ENCODE data around the gene S1PR3. TPM values are rescaled to one million over a fixed set of nuclear protein-coding genes. Genes with fewer than 3 reads are reported as not detected.

The S1PR3 gene
- total RNA-seq, 1 donor from 2014 or later = 37.9 TPM

DNA sequence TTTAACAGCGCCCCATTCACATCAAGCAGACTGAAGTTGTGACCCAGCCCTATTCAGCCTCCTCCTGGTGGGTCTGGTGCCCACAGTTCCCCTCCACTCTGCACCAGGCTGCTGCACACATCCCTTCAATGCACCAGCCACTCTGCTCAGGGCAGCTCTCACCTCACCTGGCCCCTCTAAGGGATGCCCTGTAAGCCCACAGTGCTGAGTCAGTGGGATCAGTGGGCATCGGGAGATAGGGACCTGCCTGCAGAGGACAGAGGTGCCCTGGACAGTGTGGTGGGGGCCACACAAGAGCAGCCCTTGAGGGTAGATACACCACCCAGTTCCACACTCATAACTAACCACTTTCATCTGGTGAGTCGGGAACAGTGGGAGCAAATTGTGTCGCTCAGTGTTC, 38.3 kb upstream of the S1PR3 start:
- H3K36me3 Mint-ChIP-seq = no peaks in the 10 kb centered on the region
- H3K4me1 Mint-ChIP-seq (ENCODE audit: unreplicated experiment) = peaks cover 42% of the 10 kb centered on the region
- TF ChIP-seq, protein P1, sequence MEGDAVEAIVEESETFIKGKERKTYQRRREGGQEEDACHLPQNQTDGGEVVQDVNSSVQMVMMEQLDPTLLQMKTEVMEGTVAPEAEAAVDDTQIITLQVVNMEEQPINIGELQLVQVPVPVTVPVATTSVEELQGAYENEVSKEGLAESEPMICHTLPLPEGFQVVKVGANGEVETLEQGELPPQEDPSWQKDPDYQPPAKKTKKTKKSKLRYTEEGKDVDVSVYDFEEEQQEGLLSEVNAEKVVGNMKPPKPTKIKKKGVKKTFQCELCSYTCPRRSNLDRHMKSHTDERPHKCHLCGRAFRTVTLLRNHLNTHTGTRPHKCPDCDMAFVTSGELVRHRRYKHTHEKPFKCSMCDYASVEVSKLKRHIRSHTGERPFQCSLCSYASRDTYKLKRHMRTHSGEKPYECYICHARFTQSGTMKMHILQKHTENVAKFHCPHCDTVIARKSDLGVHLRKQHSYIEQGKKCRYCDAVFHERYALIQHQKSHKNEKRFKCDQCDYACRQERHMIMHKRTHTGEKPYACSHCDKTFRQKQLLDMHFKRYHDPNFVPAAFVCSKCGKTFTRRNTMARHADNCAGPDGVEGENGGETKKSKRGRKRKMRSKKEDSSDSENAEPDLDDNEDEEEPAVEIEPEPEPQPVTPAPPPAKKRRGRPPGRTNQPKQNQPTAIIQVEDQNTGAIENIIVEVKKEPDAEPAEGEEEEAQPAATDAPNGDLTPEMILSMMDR (conservative IDR thresholded peaks at IDR 0.05) = no peak
- no peaks in the 10 kb centered on the region for H3K9me3 Mint-ChIP-seq
- no peak for DNase-seq (ENCODE audit: extremely low spot score, unreplicated experiment)
- no peaks in the 10 kb centered on the region for H3K27me3 Mint-ChIP-seq
- no peak overlapping the region for H3K4me3 Mint-ChIP-seq
- H3K27ac Mint-ChIP-seq = no peak overlapping the region

GRCh38 chr9:88953381-88954029, 37.8 kb upstream of the S1PR3 start:
- peak overlapping the region; percentile 29 for H3K27ac Mint-ChIP-seq
- H3K9me3 Mint-ChIP-seq = no peaks in the 10 kb centered on the region
- no peak overlapping the region for H3K4me3 Mint-ChIP-seq
- peak; percentile 22 for DNase-seq (ENCODE audit: extremely low spot score, unreplicated experiment)
- no peaks in the 10 kb centered on the region for H3K36me3 Mint-ChIP-seq
- H3K4me1 Mint-ChIP-seq (ENCODE audit: unreplicated experiment) = peaks cover 38% of the 10 kb centered on the region
- TF ChIP-seq, protein P1 (conservative IDR thresholded peaks at IDR 0.05) = no peak
- peaks cover 4% of the 10 kb centered on the region for H3K27me3 Mint-ChIP-seq

- DNase-seq (ENCODE audit: extremely low spot score, unreplicated experiment) = no peak
- TF ChIP-seq, protein P1 (conservative IDR thresholded peaks at IDR 0.05) = no peak
- Mint-ChIP-seq H3K36me3 (no peaks in the 10 kb centered on the region), H3K4me3 (no peak overlapping the region), H3K27me3 (peaks cover 5% of the 10 kb centered on the region), H3K9me3 (no peaks in the 10 kb centered on the region), H3K4me1 (ENCODE audit: unreplicated experiment) (peaks cover 35% of the 10 kb centered on the region), H3K27ac (no peak overlapping the region)
Measured at GRCh38 chr9:88954066-88954465, 37.2 kb upstream of the S1PR3 start.

DNA sequence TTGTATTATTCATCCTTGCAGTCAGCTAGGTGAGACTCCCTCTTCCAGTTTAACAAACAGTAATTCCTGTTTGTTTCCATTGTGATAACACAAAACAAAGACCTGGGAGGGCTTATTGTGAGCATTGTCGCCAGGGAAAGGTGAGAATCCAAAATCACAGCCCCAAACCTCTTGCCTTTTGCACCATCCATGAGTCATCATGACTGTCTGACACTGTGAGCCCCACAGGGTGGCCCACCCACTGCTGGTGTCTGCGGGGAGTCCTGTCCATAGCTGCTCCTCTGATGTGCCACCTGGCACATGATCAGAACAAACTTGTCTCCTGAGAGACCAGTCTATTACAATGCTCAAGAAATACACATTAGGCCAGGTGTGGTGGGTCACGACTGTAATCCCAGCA, 33.7 kb upstream of the S1PR3 start:
- no peak overlapping the region for H3K4me3 Mint-ChIP-seq
- H3K36me3 Mint-ChIP-seq = no peaks in the 10 kb centered on the region
- H3K9me3 Mint-ChIP-seq = no peaks in the 10 kb centered on the region
- DNase-seq (ENCODE audit: extremely low spot score, unreplicated experiment) = no peak
- H3K27ac Mint-ChIP-seq = no peak overlapping the region
- peaks cover 7% of the 10 kb centered on the region for H3K27me3 Mint-ChIP-seq
- TF ChIP-seq, protein P1 (conservative IDR thresholded peaks at IDR 0.05) = no peak
- H3K4me1 Mint-ChIP-seq (ENCODE audit: unreplicated experiment) = peaks cover 9% of the 10 kb centered on the region

GRCh38 chr9:88959727-88960469, 31.4 kb upstream of the S1PR3 start:
- Mint-ChIP-seq H3K27ac (no peak overlapping the region), H3K36me3 (no peaks in the 10 kb centered on the region), H3K9me3 (no peaks in the 10 kb centered on the region), H3K4me3 (no peak overlapping the region), H3K27me3 (peaks cover 10% of the 10 kb centered on the region), H3K4me1 (ENCODE audit: unreplicated experiment) (no peaks in the 10 kb centered on the region)
- TF ChIP-seq, protein P1 (conservative IDR thresholded peaks at IDR 0.05) = no peak
- no peak for DNase-seq (ENCODE audit: extremely low spot score, unreplicated experiment)
